Measurements from ENCODE around the gene MAP2K2.

Gene MAP2K2

DNA sequence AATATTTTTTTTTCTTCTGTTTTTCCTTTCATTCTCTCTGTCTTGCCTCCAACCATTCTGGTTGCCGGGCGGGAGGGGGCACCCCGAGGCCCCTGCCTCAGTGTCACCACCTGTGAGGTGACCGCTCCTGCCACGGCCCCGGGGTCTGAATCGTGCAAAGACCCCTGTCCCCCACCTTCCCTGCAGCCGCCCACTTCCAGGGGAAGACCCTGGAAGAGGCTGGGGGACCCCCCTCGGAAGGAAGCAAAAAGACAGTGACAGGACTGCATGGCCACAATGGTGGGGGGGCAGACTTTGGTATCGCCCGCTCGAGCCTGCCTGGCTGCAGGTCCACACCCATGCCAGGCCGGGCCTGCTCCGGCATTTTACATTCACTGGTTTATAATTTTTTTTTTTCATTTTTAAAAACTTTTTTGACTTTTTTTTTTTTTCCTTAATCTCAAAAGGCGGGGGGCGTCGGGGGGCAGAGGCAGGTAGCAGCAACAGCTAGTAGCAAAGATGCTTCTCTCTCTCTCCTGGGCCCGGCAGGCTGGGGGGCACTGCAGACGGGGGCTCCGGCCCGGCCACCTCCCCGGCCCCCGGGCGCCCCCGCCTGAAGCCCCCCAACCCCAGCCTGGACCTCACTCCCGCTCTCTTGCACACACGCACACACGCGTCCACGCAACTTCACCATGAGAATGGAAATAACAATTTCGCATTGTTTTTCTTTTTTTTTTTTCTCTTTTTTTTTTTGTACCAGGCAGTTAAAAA, 79.8 kb downstream of the MAP2K2 start:
- no peak for DNase-seq
- H3K4me1 Mint-ChIP-seq (ENCODE audit: low read depth), result peaks cover 3% of the 10 kb centered on the region
- peaks cover 47% of the 10 kb centered on the region for H3K36me3 Mint-ChIP-seq (ENCODE audit: low read depth)
- H3K4me3 Mint-ChIP-seq, result no peak overlapping the region
- H3K9me3 Mint-ChIP-seq, result no peaks in the 10 kb centered on the region
- no peak overlapping the region for H3K27ac Mint-ChIP-seq
- H3K27me3 Mint-ChIP-seq, result no peaks in the 10 kb centered on the region

DNA sequence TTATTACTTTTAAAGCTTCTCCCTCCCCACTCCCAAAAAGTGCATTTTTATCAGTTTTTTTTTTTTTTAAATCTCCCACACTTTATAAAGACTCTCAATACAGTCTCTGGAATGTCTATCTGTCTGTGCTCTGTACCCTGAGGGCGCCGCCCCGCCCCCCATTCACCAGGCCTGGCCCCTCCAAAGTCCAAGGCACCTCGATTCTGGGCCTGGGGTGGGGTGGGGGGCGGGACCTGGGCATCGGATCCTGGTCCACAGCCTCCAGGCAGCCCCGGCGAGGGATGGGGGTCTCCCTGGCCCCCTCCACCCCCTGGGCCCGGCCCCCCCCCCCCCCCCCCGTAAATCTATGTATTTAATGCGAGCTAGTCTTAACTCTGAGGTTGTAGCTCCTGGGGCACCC, 80.5 kb downstream of the MAP2K2 start:
- no peak overlapping the region for H3K27ac Mint-ChIP-seq
- H3K36me3 Mint-ChIP-seq (ENCODE audit: low read depth), result peaks cover 44% of the 10 kb centered on the region
- DNase-seq, result no peak
- no peaks in the 10 kb centered on the region for H3K27me3 Mint-ChIP-seq
- peaks cover 3% of the 10 kb centered on the region for H3K4me1 Mint-ChIP-seq (ENCODE audit: low read depth)
- H3K4me3 Mint-ChIP-seq, result no peak overlapping the region
- H3K9me3 Mint-ChIP-seq, result no peaks in the 10 kb centered on the region

- Mint-ChIP-seq H3K27me3 (no peaks in the 10 kb centered on the region), H3K27ac (peak overlapping the region; percentile 65)
These were observed 81.2 kb downstream of the MAP2K2 start for GRCh38 chr19:4042731-4043082.

GRCh38 chr19:4042064-4042730, 81.7 kb downstream of the MAP2K2 start:
- DNase-seq, result no peak
- Mint-ChIP-seq H3K27me3 (no peaks in the 10 kb centered on the region), H3K4me3 (no peak overlapping the region), H3K27ac (no peak overlapping the region), H3K36me3 (ENCODE audit: low read depth) (peaks cover 40% of the 10 kb centered on the region), H3K9me3 (no peaks in the 10 kb centered on the region), H3K4me1 (ENCODE audit: low read depth) (peaks cover 3% of the 10 kb centered on the region)

More at GRCh38 chr19:4042731-4043082, 81.2 kb downstream of the MAP2K2 start:
- Mint-ChIP-seq H3K4me1 (ENCODE audit: low read depth) (peaks cover 3% of the 10 kb centered on the region), H3K36me3 (ENCODE audit: low read depth) (peaks cover 43% of the 10 kb centered on the region), H3K4me3 (no peak overlapping the region), H3K9me3 (no peaks in the 10 kb centered on the region)
- no peak for DNase-seq

All from activated T-cell treated with anti-CD3 and anti-CD28 coated beads, Interleukin-2, amount 50 U/mL, for 24 hours (primary cell).